Hepatocyte (in vitro differentiated cells): Measurements from ENCODE around the gene INPP5F. TPM values are rescaled to one million over a fixed set of nuclear protein-coding genes. Genes with fewer than 3 reads are reported as not detected.

Experiments
- DNase-seq: peaks from one replicate; pipeline ENCODE4 v3.0.0-alpha.2; 2016; ENCODE audit warnings: low spot score
- H2AFZ ChIP-seq: fragments of 200-600 bp; sonication (generic); 2 replicates; pipeline ENCODE4 v1.6.0; 2016; ENCODE audit warnings: antibody characterized with exemption, mild to moderate bottlenecking
- H3K27ac ChIP-seq: fragments of 200-600 bp; sonication (generic); 2 replicates; pipeline ENCODE4 v1.5.1; 2016; ENCODE audit warnings: mild to moderate bottlenecking
- H3K27me3 ChIP-seq: fragments of 200-600 bp; sonication (generic); 2 replicates; pipeline ENCODE4 v1.6.1; 2016
- H3K36me3 ChIP-seq: fragments of 200-600 bp; sonication (generic); replicated peaks from 2 replicates; pipeline ENCODE4 v1.5.1; 2016; ENCODE audit warnings: low read depth; ENCODE audit not compliant: insufficient read depth
- H3K4me1 ChIP-seq: fragments of 200-600 bp; sonication (generic); 2 replicates; pipeline ENCODE4 v1.5.1; 2016; ENCODE audit warnings: mild to moderate bottlenecking, moderate library complexity; ENCODE audit not compliant: insufficient read depth
- H3K4me2 ChIP-seq: fragments of 200-600 bp; sonication (generic); 2 replicates; pipeline ENCODE4 v1.6.0; 2016
- H3K4me3 ChIP-seq: fragments of 200-600 bp; sonication (generic); 2 replicates; pipeline ENCODE4 v1.5.1; 2016; ENCODE audit warnings: mild to moderate bottlenecking
- H3K79me2 ChIP-seq: fragments of 200-600 bp; sonication (generic); 2 replicates; pipeline ENCODE4 v1.6.0; 2017; ENCODE audit warnings: mild to moderate bottlenecking
- H3K9me2 ChIP-seq: fragments of 200-600 bp; sonication (generic); replicated peaks from 2 replicates; pipeline ENCODE4 v1.6.0; 2017; ENCODE audit warnings: mild to moderate bottlenecking; ENCODE audit not compliant: insufficient read depth
- H3K9me3 ChIP-seq: fragments of 200-600 bp; sonication (generic); 2 replicates; pipeline ENCODE4 v1.5.1; 2016; ENCODE audit warnings: low read depth, mild to moderate bottlenecking
- H4K20me1 ChIP-seq: fragments of 200-600 bp; sonication (generic); 2 replicates; pipeline ENCODE4 v1.6.0; 2016; ENCODE audit warnings: mild to moderate bottlenecking; ENCODE audit not compliant: insufficient read depth, poor library complexity, severe bottlenecking
- CTCF ChIP-seq: fragments of 200-600 bp; sonication (generic); IDR thresholded peaks from 2 replicates; pipeline ENCODE4 v1.5.1; 2016; ENCODE audit warnings: antibody characterized with exemption, mild to moderate bottlenecking; ENCODE audit not compliant: poor library complexity
- EZH2 ChIP-seq: fragments of 200-600 bp; sonication (generic); IDR thresholded peaks from 2 replicates; pipeline ENCODE4 v1.6.1; 2016; ENCODE audit warnings: antibody characterized with exemption, mild to moderate bottlenecking, borderline replicate concordance
- EZH2phosphoT487 ChIP-seq: fragments of 200-600 bp; sonication (generic); IDR thresholded peaks from one replicate; pipeline ENCODE4 v1.6.1; 2018; ENCODE audit warnings: antibody characterized with exemption, mild to moderate bottlenecking, low read depth, moderate library complexity; ENCODE audit not compliant: unreplicated experiment, severe bottlenecking
- WGBS: methylation state at CpG from one replicate; pipeline ENCODE4 v1.1.6; 2016; ENCODE audit warnings: low lambda C conversion rate; ENCODE audit errors: missing lambda C conversion rate; 5-methylcytosine and 5-hydroxymethylcytosine counted together
- polyA plus RNA-seq: library from polyadenylated mRNA; unstranded; fragments of >200 nt; fragmentation: Nextera tagmentation; extraction: Ambion mirVana; gene quantifications from 2 replicates; pipeline ENCODE4 v1.2.1, GENCODE V29; 2016
- total RNA-seq: library from RNA; depleted of rRNA; stranded (reverse); fragments of >200 nt; gene quantifications from 2 replicates; pipeline ENCODE4 v1.2.3, GENCODE V29; 2014

Gene INPP5F
- total and polyA plus RNA-seq, 2 experiments from 2014 or later, result 9.9 to 44.4 TPM

GRCh38 chr10:119754085-119754484, 28.2 kb downstream of the INPP5F start:
- TF ChIP-seq EZH2, result no peak
- no peak for TF ChIP-seq EZH2phosphoT487
- no peak for TF ChIP-seq CTCF
- DNase-seq, result peak; percentile 43
- 58% methylated on average over 5 of the region's 5 CpGs for WGBS

DNA sequence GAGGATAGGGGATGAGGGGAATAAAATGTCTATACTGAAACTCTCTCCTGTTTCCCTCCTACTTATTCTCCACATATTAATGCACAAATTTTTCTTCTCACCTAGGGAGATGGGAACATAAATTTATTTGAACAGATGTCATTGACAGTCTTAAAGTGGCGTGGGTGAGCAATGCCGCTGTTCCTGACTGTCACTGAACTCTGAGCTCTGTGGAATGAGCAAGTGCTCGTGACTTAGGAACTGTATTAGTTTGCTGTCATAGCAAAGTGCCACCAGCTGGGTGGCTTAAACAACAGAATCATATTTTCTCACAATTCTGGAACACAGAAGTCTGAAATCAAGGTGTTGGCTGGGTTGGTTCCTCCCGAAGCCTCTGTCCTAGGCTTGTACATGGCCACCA, 29.1 kb downstream of the INPP5F start:
- Histone ChIP-seq H2AFZ (no peak overlapping the region), H3K4me1 (peaks cover 23% of the 10 kb centered on the region), H3K9me2 (no peaks in the 10 kb centered on the region), H3K9me3 (no peaks in the 10 kb centered on the region), H3K27ac (peak overlapping the region; percentile 35), H3K36me3 (no peaks in the 10 kb centered on the region), H4K20me1 (no peaks in the 10 kb centered on the region), H3K27me3 (no peaks in the 10 kb centered on the region), H3K79me2 (peaks cover 20% of the 10 kb centered on the region), H3K4me3 (no peak overlapping the region), H3K4me2 (no peak overlapping the region)
- 88% methylated on average over 4 of the region's 4 CpGs for WGBS
- DNase-seq, result no peak
- TF ChIP-seq EZH2phosphoT487 (no peak), CTCF (no peak), EZH2 (no peak)

More at GRCh38 chr10:119754085-119754484, 28.2 kb downstream of the INPP5F start:
- no peaks in the 10 kb centered on the region for H3K27me3 ChIP-seq
- peaks cover 20% of the 10 kb centered on the region for H3K79me2 ChIP-seq
- peak overlapping the region; percentile 35 for H3K27ac ChIP-seq
- no peaks in the 10 kb centered on the region for H3K9me3 ChIP-seq
- H3K9me2 ChIP-seq, result no peaks in the 10 kb centered on the region
- H3K4me1 ChIP-seq, result peaks cover 23% of the 10 kb centered on the region
- H3K36me3 ChIP-seq, result no peaks in the 10 kb centered on the region
- H3K4me2 ChIP-seq, result no peak overlapping the region
- H3K4me3 ChIP-seq, result no peak overlapping the region
- no peak overlapping the region for H2AFZ ChIP-seq
- H4K20me1 ChIP-seq, result no peaks in the 10 kb centered on the region

DNA sequence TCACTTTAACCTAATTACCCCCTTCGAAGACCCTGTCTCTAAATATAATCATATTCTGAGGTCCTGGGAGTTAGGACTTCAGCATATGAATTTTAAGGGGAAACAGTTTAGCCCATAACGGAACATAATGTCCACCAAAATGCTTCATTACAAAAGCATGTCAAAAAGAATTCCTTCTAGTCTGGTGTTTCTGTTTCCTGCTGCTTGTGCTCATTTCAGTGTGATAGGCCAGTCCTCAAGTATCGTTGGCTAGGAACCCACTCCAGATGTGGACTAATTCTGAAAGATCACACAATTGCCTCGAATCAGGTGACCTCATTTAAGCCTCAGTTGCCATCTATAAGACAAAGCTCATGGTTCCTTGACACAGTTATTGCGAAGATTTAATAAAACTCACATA, 29.6 kb downstream of the INPP5F start:
- Histone ChIP-seq H3K79me2 (peaks cover 20% of the 10 kb centered on the region), H3K4me3 (no peak overlapping the region), H3K4me1 (peaks cover 26% of the 10 kb centered on the region), H3K9me2 (no peaks in the 10 kb centered on the region), H3K27ac (peak overlapping the region; percentile 35), H3K4me2 (no peak overlapping the region), H3K36me3 (no peaks in the 10 kb centered on the region), H4K20me1 (no peaks in the 10 kb centered on the region), H2AFZ (no peak overlapping the region), H3K9me3 (no peaks in the 10 kb centered on the region), H3K27me3 (no peaks in the 10 kb centered on the region)
- no peak for DNase-seq
- no peak for TF ChIP-seq EZH2phosphoT487
- no peak for TF ChIP-seq EZH2
- no peak for TF ChIP-seq CTCF
- 87% methylated on average over 5 of the region's 5 CpGs for WGBS
